ENCODE results near the gene NR2C2AP. TPM values are rescaled to one million over a fixed set of nuclear protein-coding genes. Genes with fewer than 3 reads are reported as not detected.

Gene NR2C2AP
- total RNA-seq, 1 donor from 2014 or later, result 12.5 TPM

DNA sequence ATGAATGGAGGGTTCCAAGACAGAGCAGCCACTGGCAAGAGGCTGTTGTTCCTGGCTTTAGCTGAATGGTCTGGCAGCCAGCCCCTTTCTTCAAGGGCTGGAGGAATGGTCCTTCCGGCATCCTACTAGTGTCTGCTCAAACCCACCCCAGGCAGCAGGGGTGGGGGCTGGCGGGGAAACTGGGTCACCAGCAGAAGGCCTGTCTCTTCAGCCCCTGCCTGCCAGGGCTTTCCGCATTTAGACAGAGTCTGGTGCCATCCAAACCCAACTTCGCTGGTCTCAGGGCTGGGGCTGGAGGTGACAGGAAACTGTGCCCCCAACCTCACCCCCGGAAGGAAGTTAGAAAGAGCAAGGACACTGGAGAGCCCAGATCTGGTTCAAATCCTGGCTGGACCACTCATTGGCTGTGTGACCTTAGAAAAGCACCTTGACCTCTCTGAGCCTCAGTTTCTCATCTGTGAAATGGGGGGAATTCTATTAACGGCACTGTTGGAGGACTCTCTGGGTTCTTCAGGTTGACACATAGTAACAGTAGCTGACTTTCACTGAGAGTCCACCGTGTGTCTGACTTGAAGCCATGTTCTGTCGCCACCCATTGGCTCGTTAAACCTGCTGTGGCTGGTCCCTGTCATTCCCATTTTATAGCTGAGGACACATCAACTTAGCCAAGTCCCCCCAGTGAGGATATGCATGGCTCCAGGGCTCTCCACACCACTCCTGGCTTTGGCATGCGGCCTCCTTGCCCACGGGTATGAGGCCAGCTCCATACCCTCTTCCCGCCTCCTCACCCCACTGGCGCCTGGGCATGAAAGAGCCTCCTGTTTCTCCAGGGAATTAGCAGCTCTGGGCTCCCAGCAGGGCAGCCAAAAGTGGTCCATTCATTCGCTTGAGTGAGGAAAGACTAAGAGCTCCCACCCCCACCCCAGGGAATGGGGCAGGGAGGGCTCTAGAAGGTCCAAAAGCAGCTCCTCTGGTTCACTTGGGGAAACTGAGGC lies 2.5 kb upstream of the NR2C2AP start:
- intact Hi-C loops (cut with DNase I), result no loop called here
- Histone ChIP-seq H3K27me3 (no peaks in the 10 kb centered on the region), H3K4me1 (peaks cover 11% of the 10 kb centered on the region), H3K9me3 (no peaks in the 10 kb centered on the region), H3K36me3 (no peaks in the 10 kb centered on the region), H3K4me3 (no peak overlapping the region), H3K27ac (no peak overlapping the region)
- no peak for DNase-seq (ENCODE audit: extremely low spot score in 2 of 2)
- TF ChIP-seq POLR2A (IDR thresholded peaks at IDR 0.05) (no peak), POLR2AphosphoS5 (IDR thresholded peaks at IDR 0.05; ENCODE audit: insufficient read depth in 1 of 2, low read depth in 1 of 2) (no peak)
- TF ChIP-seq, protein P1, sequence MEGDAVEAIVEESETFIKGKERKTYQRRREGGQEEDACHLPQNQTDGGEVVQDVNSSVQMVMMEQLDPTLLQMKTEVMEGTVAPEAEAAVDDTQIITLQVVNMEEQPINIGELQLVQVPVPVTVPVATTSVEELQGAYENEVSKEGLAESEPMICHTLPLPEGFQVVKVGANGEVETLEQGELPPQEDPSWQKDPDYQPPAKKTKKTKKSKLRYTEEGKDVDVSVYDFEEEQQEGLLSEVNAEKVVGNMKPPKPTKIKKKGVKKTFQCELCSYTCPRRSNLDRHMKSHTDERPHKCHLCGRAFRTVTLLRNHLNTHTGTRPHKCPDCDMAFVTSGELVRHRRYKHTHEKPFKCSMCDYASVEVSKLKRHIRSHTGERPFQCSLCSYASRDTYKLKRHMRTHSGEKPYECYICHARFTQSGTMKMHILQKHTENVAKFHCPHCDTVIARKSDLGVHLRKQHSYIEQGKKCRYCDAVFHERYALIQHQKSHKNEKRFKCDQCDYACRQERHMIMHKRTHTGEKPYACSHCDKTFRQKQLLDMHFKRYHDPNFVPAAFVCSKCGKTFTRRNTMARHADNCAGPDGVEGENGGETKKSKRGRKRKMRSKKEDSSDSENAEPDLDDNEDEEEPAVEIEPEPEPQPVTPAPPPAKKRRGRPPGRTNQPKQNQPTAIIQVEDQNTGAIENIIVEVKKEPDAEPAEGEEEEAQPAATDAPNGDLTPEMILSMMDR (IDR thresholded peaks at IDR 0.05), result no peak

DNA sequence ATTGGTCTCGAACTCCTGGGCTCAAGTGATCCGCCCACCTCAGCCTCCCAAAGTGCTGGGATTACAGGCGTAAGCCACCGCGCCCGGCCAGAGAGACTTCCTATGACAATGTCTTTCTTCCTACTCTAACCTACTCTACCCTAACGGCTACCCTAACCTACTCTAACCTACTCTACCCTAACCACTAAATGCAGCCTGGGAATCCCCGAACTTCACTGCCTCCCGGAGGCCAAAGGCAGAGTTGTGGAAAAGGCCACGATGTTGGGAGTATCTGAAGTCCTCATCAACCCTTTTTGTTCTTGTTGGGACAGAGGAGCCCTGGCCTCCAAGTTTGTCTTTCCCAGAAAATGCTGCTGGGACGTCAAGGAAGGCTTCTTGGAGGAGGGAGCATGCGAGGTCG lies 967 bp upstream of the NR2C2AP start:
- no peak for DNase-seq (ENCODE audit: extremely low spot score in 2 of 2)
- Histone ChIP-seq H3K4me3 (peak overlapping the region in 1 of 2 donors; percentile 79), H3K4me1 (peaks cover 11% of the 10 kb centered on the region), H3K27me3 (no peaks in the 10 kb centered on the region), H3K27ac (no peak overlapping the region), H3K9me3 (no peaks in the 10 kb centered on the region), H3K36me3 (no peaks in the 10 kb centered on the region)
- intact Hi-C loops (cut with DNase I), result no loop called here
- TF ChIP-seq POLR2AphosphoS5 (IDR thresholded peaks at IDR 0.05; ENCODE audit: insufficient read depth in 1 of 2, low read depth in 1 of 2) (no peak), POLR2A (IDR thresholded peaks at IDR 0.05) (no peak)
- TF ChIP-seq, protein P1 (IDR thresholded peaks at IDR 0.05), result no peak

DNA sequence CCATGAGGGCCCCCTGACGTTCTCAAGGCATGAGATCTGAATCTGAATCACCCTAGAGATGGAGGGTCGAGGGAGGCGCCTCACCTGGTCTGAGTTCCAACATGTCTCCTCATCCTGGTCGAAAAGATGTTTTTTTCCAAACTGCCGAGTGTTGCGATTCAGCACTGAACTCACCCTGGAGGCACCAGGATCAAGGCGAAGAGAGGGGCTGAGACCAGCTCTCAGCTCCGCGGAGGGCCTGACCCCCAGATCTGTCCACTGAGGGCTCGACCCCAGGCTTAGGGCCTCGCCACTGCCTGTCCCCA lies 555 bp downstream of the NR2C2AP start:
- H3K27ac ChIP-seq, result peak overlapping the region; percentile 51
- TF ChIP-seq, protein P1 (IDR thresholded peaks at IDR 0.05), result no peak
- TF ChIP-seq POLR2AphosphoS5 (IDR thresholded peaks at IDR 0.05; ENCODE audit: insufficient read depth in 1 of 2, low read depth in 1 of 2), result no peak
- TF ChIP-seq POLR2A (IDR thresholded peaks at IDR 0.05), result no peak
- DNase-seq (ENCODE audit: extremely low spot score in 2 of 2), result no peak
- H3K9me3 ChIP-seq, result no peaks in the 10 kb centered on the region
- no peaks in the 10 kb centered on the region for H3K27me3 ChIP-seq
- H3K4me1 ChIP-seq, result peaks cover 11% of the 10 kb centered on the region
- peak overlapping the region; percentile 60 to 79 for H3K4me3 ChIP-seq
- no peaks in the 10 kb centered on the region for H3K36me3 ChIP-seq
- intact Hi-C loops (cut with DNase I), result no loop called here

DNA sequence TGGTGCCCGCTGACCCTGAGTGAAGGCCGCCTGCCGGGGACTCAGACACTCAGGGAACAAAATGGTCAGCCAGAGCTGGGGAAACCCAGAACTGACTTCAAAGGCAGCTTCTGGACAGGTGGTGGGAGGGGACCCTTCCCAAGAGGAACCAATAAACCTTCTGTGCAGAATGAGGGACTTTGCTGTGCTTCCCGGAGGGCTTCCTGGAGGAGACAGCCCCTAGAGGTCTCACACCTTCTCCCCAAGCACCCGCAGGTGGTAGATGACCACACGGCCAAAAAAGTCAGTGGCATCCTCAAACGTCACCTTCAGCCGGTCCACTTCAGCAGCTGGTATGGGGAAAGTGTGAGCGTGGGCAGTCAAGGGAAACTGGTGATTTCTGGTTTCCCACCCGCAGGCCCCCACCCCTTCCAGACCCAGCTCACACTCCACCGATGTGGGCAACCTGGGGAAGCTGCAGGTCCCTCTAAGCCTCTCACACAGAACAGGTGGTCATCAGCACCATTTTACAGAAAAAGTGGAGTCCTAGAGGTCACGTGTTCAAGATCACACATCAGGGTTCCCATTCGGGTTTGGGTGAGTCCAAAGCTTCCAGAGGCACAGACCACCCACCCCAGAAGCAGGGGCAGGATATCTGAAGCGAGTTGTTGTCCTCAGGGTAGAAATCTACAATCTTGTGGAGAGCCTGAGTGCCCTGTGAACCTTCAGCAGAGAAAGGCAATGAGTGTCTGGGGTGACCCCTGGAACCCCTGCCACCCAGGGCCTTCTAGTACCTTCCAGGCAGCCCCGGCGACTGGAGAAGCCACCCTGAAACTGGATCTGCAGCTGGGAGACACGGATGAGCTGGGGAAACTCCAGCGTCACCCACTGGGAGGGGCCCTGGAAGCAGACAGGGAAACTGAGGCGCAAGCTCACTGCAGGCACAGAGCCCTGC lies 1.2 kb downstream of the NR2C2AP start:
- intact Hi-C loops (cut with DNase I), result no loop called here
- DNase-seq (ENCODE audit: extremely low spot score in 2 of 2), result peak in 1 of 2 donors; percentile 85

More for the DNA sequence above, 1.2 kb downstream of the NR2C2AP start:
- Histone ChIP-seq H3K9me3 (no peaks in the 10 kb centered on the region), H3K27me3 (no peaks in the 10 kb centered on the region), H3K27ac (peak overlapping the region; percentile 51), H3K36me3 (peaks cover 0 to 5% of the 10 kb centered on the region in 2 donors), H3K4me3 (peak overlapping the region; percentile 60 to 79), H3K4me1 (peaks cover 11% of the 10 kb centered on the region)
- TF ChIP-seq POLR2AphosphoS5 (IDR thresholded peaks at IDR 0.05; ENCODE audit: insufficient read depth in 1 of 2, low read depth in 1 of 2) (no peak), POLR2A (IDR thresholded peaks at IDR 0.05) (no peak)
- TF ChIP-seq, protein P1 (IDR thresholded peaks at IDR 0.05), result no peak

All from vagina (tissue), 2 donors.